GM12874 (cell line): Measurements from ENCODE around the gene LRFN3.

Experiments
- TF ChIP-seq, protein P1 (sequence below): IDR thresholded peaks from 2 replicates; pipeline ENCODE4 v1.5.1; 2011; ENCODE audit warnings: low read depth, mild to moderate bottlenecking, control low read depth, low read length, moderate library complexity; ENCODE audit not compliant: insufficient read depth

The LRFN3 gene

DNA sequence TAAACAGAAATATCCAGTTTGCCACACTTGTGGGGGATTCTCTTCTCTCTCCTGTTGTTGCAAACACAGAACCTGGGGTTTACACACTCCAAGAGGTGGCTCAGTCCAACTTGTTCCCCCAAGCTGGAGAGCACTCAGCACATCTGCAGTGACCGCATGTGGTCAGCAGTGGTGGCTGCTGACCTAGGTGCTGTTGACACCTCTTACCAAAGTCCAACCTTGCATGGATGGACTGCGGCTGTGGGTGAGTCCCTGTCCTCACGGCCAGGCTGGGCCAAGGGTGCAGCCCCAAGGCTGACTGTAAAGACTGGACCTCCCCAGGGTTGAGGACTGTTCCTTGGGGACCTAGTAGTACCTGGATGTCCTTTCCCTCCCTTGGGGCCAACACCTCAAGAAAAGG, 6.1 kb downstream of the LRFN3 start:
- TF ChIP-seq, protein P1, sequence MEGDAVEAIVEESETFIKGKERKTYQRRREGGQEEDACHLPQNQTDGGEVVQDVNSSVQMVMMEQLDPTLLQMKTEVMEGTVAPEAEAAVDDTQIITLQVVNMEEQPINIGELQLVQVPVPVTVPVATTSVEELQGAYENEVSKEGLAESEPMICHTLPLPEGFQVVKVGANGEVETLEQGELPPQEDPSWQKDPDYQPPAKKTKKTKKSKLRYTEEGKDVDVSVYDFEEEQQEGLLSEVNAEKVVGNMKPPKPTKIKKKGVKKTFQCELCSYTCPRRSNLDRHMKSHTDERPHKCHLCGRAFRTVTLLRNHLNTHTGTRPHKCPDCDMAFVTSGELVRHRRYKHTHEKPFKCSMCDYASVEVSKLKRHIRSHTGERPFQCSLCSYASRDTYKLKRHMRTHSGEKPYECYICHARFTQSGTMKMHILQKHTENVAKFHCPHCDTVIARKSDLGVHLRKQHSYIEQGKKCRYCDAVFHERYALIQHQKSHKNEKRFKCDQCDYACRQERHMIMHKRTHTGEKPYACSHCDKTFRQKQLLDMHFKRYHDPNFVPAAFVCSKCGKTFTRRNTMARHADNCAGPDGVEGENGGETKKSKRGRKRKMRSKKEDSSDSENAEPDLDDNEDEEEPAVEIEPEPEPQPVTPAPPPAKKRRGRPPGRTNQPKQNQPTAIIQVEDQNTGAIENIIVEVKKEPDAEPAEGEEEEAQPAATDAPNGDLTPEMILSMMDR, result no peak

DNA sequence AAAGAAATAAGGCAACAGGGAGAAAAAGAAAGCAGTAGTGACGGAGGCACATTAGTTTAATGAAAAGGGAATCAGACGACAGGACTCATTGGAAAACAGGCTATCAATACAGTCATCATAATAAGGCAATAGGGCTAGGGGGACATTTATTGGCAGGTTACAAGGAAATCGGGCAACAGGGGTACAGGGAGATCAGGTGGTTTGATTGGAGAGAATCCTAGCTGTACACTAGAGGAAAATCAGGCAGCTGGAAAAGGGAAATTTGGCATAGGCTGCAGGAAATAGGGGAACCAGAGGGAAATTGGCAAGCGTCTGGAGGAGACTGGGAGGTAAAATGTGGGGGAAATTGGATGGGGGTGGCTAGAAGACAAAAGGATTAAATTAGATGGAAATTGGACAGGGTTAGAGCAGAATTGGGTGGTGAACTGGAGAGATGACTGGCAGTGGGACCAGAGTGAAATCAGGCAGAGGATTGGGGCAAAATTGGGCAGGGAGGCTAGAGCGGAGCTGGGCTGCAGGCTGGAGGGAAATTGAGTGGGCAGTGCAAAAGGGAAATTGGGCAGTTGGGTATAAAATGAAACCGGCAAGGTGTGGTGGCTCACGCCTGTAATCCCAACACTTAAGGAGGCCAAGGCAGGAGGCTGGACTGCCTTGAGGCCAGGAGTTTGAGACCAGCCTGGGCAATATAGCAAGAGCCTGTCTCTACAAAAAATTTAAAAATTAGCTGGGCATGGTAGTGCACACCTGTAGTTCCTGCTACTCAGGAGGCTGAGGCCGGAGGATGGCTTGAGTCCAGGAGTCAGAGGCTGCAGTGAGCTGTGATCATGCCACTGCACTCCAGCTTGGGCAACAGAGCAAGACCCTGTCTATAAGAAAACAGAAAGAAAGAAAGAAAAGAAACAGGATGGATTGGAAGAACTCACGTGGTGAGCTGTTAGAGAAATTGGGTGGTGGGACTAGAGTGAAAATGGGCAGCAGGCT, 7.4 kb downstream of the LRFN3 start:
- TF ChIP-seq, protein P1, result no peak

DNA sequence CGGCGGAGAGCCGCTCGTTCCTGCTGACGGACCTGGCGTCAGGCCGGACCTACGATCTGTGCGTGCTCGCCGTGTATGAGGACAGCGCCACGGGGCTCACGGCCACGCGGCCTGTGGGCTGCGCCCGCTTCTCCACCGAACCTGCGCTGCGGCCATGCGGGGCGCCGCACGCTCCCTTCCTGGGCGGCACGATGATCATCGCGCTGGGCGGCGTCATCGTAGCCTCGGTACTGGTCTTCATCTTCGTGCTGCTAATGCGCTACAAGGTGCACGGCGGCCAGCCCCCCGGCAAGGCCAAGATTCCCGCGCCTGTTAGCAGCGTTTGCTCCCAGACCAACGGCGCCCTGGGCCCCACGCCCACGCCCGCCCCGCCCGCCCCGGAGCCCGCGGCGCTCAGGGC, 8.4 kb downstream of the LRFN3 start:
- TF ChIP-seq, protein P1, result no peak

DNA sequence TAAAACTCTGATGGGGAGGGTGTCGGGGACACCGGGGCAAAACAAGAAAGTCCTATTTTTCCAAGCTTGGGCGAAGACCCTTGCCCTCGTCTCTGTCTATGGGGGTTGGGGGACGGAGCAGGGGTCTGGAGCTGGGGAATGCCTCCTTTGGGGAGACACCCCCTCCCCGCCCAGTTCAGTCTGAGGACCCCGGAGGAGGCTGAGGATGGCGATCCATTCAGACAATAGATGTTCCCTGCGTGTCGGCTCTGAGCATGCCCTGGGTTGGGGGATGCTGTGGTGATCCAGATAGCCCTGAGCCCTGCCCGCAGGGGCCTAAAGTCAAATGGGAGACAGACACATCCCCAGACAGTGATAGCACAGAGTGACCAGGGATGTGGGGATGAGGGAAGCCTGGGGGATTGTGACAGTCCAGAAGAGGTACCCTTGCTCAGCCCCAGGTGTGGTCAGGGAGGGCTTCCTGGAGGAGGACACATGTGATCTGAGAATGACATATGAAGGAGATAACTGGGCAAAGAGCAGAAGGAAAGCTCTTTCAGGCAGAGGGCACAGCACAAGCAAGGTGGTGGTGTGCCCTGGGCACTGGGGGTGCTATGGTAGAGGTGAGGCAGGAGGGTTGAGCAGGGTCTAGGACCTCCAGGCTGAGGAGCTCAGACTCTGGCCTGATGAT, 9.1 kb downstream of the LRFN3 start:
- TF ChIP-seq, protein P1, result no peak

DNA sequence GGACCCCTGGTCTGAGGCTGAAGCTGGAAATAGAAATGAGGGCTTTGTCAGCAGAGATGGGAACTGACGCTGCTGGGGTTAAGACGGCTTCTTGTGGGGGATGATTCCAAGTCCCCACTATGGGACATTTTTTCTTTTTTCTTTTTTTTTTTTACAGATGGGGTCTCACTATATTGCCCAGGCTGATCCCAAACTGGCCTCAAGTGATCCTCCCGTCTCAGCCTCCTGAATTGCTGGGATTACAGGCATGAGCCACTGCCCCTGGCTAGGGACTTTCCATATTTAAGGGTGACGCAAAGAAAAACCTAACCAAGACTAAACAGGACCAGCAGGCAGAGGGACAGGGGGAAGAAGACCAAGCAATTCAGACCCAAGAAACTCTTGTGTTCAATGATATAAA, 10.0 kb downstream of the LRFN3 start:
- TF ChIP-seq, protein P1, result no peak

DNA sequence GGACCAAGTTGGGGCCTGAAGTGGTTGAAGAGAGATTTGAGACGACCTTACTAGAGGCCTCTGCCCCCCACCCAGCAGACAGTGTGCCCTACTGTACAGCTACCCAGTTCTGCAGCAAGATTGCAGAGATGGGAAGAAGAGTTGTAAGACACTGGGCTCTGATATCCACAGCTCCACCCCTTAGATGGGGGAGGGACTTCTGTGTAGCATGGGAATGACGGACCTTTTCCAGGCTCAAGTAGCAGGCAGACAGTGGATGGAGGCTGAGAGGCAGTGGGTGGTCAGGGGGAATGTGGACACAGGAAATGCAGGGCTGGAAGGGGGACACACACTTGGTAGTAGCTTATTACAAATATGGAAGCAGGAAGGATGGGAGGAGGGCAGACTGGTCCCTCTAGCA, 13.0 kb downstream of the LRFN3 start:
- TF ChIP-seq, protein P1, result no peak

DNA sequence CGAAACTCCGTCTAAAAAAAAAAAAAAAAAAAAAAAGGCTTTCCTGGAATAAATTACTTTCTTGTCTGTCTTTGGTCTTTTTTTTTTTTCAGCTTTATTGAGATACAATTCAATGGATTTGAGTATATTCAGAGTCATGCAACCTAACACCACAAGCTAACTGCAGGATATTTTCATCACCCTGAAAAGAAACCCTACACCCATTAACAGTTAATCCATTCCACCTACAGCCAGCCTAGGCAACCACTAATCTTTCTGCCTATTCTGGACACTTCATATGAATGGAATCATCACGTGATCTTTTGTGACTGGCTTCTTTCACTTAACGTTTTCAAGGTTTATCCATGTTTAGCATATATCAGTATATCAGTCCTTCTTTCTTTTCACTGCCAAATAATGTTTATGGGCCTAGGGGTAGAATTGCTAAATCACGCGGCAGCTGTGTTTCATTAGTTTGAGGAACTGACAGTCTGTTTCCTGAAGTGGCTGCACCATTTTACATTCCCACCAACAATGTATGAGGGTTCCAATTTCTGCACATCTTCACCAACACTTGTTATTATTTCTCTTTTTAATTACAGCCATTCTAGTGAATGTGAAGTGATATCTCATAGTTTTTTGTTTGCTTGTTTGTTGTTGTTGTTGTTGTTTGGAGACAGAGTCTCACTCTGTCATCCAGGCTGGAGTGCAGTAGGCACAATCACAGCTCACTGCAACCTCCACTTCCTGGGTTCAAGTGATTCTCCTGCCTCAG, 19.9 kb downstream of the LRFN3 start:
- TF ChIP-seq, protein P1, result no peak
